Renal cortical epithelial cell (primary cell): ENCODE results near the gene DPY19L1. TPM values are rescaled to one million over a fixed set of nuclear protein-coding genes. Genes with fewer than 3 reads are reported as not detected.
"Not testable (repeated sequence)": the region's sequence is repeated elsewhere in the genome, so short reads cannot be mapped to it uniquely, and the experiment has no call there.

ENCODE experiments used
- DNase-seq: peaks from one replicate; pipeline ENCODE4 v3.0.0-alpha.2; 2011; ENCODE audit warnings: low read depth
- total RNA-seq: library from RNA; depleted of rRNA; stranded (reverse); fragments of >200 nt; gene quantifications from 2 replicates; pipeline ENCODE4 v1.2.3, GENCODE V29; 2014

The DPY19L1 gene
- total RNA-seq, 1 donor from 2014 or later: 77.7 TPM

- DNase-seq: not testable (repeated sequence)
Observed at GRCh38 chr7:34988442-34989125, 48.7 kb downstream of the DPY19L1 start.

- DNase-seq: not testable (repeated sequence)
Observed at GRCh38 chr7:34985155-34985554, 52.1 kb downstream of the DPY19L1 start.

GRCh38 chr7:34984140-34984539 is 53.1 kb downstream of the DPY19L1 start:
- DNase-seq: not testable (repeated sequence)

GRCh38 chr7:34982371-34983019 is 54.8 kb downstream of the DPY19L1 start:
- no peak for DNase-seq

- not testable (repeated sequence) for DNase-seq
Observed at GRCh38 chr7:34979124-34979523, 58.2 kb downstream of the DPY19L1 start.

- no peak for DNase-seq
Observed at GRCh38 chr7:34973400-34973760, 63.9 kb downstream of the DPY19L1 start.

GRCh38 chr7:34972739-34973399 is 64.4 kb downstream of the DPY19L1 start:
- not testable (repeated sequence) for DNase-seq

GRCh38 chr7:34967818-34968217 is 69.5 kb downstream of the DPY19L1 start:
- not testable (repeated sequence) for DNase-seq

- DNase-seq: not testable (repeated sequence)
Observed at GRCh38 chr7:34966504-34966903, 70.8 kb downstream of the DPY19L1 start.

- DNase-seq: no peak
Observed at GRCh38 chr7:34958021-34958420, 79.3 kb downstream of the DPY19L1 start.

GRCh38 chr7:34952822-34953221 is 84.5 kb downstream of the DPY19L1 start:
- DNase-seq: no peak

GRCh38 chr7:34949361-34949760 is 87.9 kb downstream of the DPY19L1 start:
- no peak for DNase-seq

GRCh38 chr7:34947427-34947826 is 89.9 kb downstream of the DPY19L1 start:
- not testable (repeated sequence) for DNase-seq

GRCh38 chr7:34946486-34946885 is 90.8 kb downstream of the DPY19L1 start:
- no peak for DNase-seq

GRCh38 chr7:34945894-34946477 is 91.3 kb downstream of the DPY19L1 start:
- not testable (repeated sequence) for DNase-seq

- DNase-seq: peak; percentile 69
Observed at GRCh38 chr7:34939175-34939574, 98.1 kb downstream of the DPY19L1 start.

- not testable (repeated sequence) for DNase-seq
Observed at GRCh38 chr7:34935735-34936165, 101.5 kb downstream of the DPY19L1 start.

GRCh38 chr7:34931739-34932138 is 105.5 kb downstream of the DPY19L1 start:
- DNase-seq: no peak

- not testable (repeated sequence) for DNase-seq
Observed at GRCh38 chr7:34929783-34930182, 107.5 kb downstream of the DPY19L1 start.

- no peak for DNase-seq
Observed at GRCh38 chr7:34928560-34928959, 108.7 kb downstream of the DPY19L1 start.

GRCh38 chr7:34928052-34928451 is 109.2 kb downstream of the DPY19L1 start:
- DNase-seq: peak; percentile 17

GRCh38 chr7:34920470-34920869 is 116.8 kb downstream of the DPY19L1 start:
- DNase-seq: not testable (repeated sequence)
